Posterior cingulate gyrus (tissue), 11 donors: ENCODE measurements around the gene GRIA1.

ENCODE experiments used
- DNase-seq, 10 donors: peaks; one replicate each; pipeline versions ENCODE4 v3.0.0 to v3.0.0-alpha.2; 2020 to 2021; ENCODE audit warnings: mixed read lengths in 3 of 10
- intact Hi-C: fragments of 100-400 bp; cut with DNase I; formaldehyde crosslinking; loops from one replicate; pipeline ENCODE4 v1.15.1; 2023

GRIA1 gene

GRCh38 chr5:153598099-153598498 lies 107.6 kb downstream of the GRIA1 start:
- no peak for DNase-seq
- intact Hi-C loops: no loop called here

- DNase-seq: no peak
- intact Hi-C loops: no loop called here
Measured at GRCh38 chr5:153601377-153601776, 110.9 kb downstream of the GRIA1 start.

- intact Hi-C loops: no loop called here
- DNase-seq: no peak
Measured at GRCh38 chr5:153605386-153605785, 114.9 kb downstream of the GRIA1 start.

GRCh38 chr5:153610009-153610408 lies 119.5 kb downstream of the GRIA1 start:
- intact Hi-C loops: no loop called here
- DNase-seq: no peak

- intact Hi-C loops: no loop called here
- DNase-seq: no peak
Measured at GRCh38 chr5:153610811-153611210, 120.3 kb downstream of the GRIA1 start.

GRCh38 chr5:153613144-153613543 lies 122.7 kb downstream of the GRIA1 start:
- no peak for DNase-seq
- intact Hi-C loops: no loop called here

- intact Hi-C loops: no loop called here
Measured at GRCh38 chr5:153613672-153614071, 123.2 kb downstream of the GRIA1 start.

GRCh38 chr5:153617190-153617589 lies 126.7 kb downstream of the GRIA1 start:
- no peak for DNase-seq
- intact Hi-C loops: no loop called here

More at GRCh38 chr5:153613672-153614071, 123.2 kb downstream of the GRIA1 start:
- peak in 1 of 10 donors; percentile 61 for DNase-seq

- intact Hi-C loops: no loop called here
- DNase-seq: no peak
Measured at GRCh38 chr5:153618307-153618706, 127.8 kb downstream of the GRIA1 start.

GRCh38 chr5:153618867-153619266 lies 128.4 kb downstream of the GRIA1 start:
- intact Hi-C loops: no loop called here
- DNase-seq: no peak

- no peak for DNase-seq
- intact Hi-C loops: no loop called here
Measured at GRCh38 chr5:153619771-153620170, 129.3 kb downstream of the GRIA1 start.

GRCh38 chr5:153623124-153623523 lies 132.7 kb downstream of the GRIA1 start:
- no peak for DNase-seq
- intact Hi-C loops: no loop called here

- DNase-seq: no peak
- intact Hi-C loops: no loop called here
Measured at GRCh38 chr5:153623751-153624450, 133.4 kb downstream of the GRIA1 start.

GRCh38 chr5:153624451-153624765 lies 133.9 kb downstream of the GRIA1 start:
- DNase-seq: no peak
- intact Hi-C loops: no loop called here

GRCh38 chr5:153625826-153626354 lies 135.4 kb downstream of the GRIA1 start:
- intact Hi-C loops: no loop called here
- DNase-seq: no peak

GRCh38 chr5:153626836-153627235 lies 136.4 kb downstream of the GRIA1 start:
- intact Hi-C loops: no loop called here
- no peak for DNase-seq

GRCh38 chr5:153629027-153629895 lies 138.8 kb downstream of the GRIA1 start:
- DNase-seq: peak in 8 of 10 donors; percentile 14 to 89 (median 28)
- intact Hi-C loops: no loop called here

GRCh38 chr5:153630546-153630945 lies 140.1 kb downstream of the GRIA1 start:
- no peak for DNase-seq
- intact Hi-C loops: no loop called here

- intact Hi-C loops: no loop called here
- DNase-seq: no peak
Measured at GRCh38 chr5:153632748-153633290, 142.3 kb downstream of the GRIA1 start.

- DNase-seq: no peak
- intact Hi-C loops: no loop called here
Measured at GRCh38 chr5:153636670-153637451, 146.4 kb downstream of the GRIA1 start.

- no peak for DNase-seq
Measured at GRCh38 chr5:153640293-153640692, 149.8 kb downstream of the GRIA1 start.

More at GRCh38 chr5:153640293-153640692, 149.8 kb downstream of the GRIA1 start:
- intact Hi-C loops: no loop called here
